Putamen (tissue), 1 donor: ENCODE results near the gene NBEAL2.

Experiments
- DNase-seq: peaks from one replicate; pipeline ENCODE4 v3.0.0-alpha.2; 2016; ENCODE audit warnings: low spot score

Gene NBEAL2

GRCh38 chr3:46965151-46965550 is 14.3 kb upstream of the NBEAL2 start:
- no peak for DNase-seq

DNA sequence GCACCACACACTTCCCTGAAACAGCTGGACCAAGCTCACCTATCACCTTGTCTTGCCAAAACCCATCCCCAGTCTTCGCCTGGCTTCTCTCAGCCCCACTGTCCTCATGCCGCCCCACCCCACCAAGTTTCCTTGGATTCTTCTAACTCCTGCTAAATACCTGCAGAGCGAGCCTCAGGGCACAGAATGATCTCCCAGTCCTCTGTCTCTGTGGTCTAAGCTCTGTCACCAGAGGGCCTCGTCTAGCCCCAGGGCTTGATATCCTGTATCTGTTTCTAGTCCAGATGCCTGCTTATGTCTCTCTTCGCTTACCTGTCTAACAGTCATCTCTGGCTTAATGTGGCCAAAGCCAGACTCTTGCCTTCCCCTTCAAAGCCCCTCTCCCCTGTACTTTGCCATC is 12.7 kb upstream of the NBEAL2 start:
- no peak for DNase-seq

DNA sequence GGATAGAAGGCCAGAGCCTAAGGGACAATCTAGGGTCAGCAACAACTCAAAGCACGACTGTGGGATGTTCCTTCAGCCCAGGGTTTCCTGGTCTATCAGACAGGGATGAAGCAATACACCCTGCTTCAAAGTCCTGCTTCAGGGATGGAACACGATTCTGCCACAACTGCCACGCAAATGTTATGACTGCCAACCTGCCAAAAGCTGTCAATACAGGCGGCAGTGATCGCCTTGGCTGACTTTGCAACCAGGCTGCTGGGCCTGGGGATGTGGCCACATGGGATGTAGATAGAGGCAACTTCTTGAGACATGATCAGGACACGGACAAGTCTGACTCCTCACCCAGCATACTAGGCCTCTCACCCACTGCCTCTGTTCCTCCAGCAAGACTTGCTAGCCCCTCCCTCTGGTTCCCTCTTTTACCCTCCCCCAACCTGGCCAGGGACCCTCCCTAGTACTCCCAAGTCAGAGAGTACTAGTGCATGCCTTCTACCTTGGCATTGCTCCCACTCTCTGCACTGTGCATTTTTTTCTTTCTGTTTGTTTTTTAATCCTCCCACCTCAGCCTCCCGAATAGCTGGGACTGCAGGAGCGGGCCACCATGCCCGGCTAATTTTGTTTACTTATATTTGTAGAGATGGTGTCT is 10.6 kb upstream of the NBEAL2 start:
- DNase-seq = no peak

DNA sequence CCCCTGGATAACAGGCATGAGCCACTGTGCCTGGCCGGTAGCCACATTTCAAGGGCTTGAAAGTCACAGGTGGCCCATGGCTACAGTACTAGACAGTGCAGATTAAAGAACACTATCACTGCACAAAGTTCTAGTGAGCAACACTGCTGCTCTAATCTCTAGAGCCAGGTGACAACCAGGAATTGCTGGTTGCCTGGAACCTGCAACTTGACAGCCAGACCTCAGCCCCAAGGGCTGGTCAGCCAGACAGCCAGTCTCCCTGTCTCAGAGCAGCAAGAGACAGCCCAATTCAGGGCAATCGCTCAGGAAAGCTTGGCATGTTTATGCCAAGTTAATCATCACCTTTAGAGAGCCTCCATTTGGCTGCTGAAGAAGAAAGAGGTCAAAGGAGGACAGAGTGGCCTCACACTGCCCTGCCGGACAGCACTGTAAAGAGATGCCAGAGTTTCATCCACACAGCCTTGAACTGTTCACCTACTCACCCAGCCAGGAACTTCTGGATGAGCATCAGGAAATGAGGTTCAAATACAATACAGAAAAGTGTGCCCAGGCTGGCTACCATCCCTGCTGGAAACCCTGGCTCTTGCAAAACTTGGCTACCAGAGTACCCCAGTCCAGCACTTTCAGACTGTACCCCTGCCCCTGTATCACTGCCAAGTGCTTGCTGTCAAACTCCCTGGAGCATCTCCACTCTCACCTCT is 8.9 kb upstream of the NBEAL2 start:
- no peak for DNase-seq

DNA sequence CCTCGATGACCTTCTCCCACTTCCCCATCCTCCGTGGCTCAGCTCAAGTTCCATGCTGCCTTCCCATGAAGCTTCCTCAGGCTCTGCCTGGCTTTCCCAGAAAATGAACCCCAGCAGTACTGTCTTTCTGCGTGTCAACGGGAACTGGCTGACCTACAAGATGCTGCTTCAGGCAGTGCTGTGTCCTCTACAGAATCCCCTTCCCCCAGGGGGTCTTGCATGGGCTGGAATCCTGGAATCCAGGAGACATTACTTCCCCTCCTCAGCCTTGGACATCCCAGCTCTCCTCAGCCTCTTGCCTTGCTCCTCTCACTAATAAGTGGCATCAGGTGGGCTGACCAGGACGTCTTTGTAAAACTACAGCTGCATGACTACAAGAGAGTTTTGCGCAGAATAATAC is 8.3 kb upstream of the NBEAL2 start:
- DNase-seq = no peak

DNA sequence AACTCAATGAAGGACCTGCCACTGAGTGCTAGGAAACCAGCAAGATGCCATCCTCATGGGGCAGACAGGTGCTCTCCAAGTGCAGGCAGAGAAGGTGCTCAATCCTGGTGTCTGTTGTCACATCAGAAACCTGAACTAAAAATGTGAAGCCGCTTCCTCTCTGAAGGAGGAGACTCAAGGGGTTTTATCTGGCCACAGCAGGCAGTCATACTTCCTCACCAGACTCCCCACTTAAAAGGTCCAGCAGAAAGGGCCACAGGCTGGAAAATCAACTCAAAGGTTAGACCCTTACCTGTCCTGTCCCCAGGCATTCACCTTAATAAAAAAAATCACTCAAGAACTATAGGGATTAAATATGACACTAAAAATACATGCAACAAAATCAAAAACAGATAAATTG is 7.7 kb upstream of the NBEAL2 start:
- no peak for DNase-seq

GRCh38 chr3:46972396-46972795 is 7.1 kb upstream of the NBEAL2 start:
- no peak for DNase-seq

- no peak for DNase-seq
Measured at GRCh38 chr3:46974421-46975171, 4.9 kb upstream of the NBEAL2 start.

DNA sequence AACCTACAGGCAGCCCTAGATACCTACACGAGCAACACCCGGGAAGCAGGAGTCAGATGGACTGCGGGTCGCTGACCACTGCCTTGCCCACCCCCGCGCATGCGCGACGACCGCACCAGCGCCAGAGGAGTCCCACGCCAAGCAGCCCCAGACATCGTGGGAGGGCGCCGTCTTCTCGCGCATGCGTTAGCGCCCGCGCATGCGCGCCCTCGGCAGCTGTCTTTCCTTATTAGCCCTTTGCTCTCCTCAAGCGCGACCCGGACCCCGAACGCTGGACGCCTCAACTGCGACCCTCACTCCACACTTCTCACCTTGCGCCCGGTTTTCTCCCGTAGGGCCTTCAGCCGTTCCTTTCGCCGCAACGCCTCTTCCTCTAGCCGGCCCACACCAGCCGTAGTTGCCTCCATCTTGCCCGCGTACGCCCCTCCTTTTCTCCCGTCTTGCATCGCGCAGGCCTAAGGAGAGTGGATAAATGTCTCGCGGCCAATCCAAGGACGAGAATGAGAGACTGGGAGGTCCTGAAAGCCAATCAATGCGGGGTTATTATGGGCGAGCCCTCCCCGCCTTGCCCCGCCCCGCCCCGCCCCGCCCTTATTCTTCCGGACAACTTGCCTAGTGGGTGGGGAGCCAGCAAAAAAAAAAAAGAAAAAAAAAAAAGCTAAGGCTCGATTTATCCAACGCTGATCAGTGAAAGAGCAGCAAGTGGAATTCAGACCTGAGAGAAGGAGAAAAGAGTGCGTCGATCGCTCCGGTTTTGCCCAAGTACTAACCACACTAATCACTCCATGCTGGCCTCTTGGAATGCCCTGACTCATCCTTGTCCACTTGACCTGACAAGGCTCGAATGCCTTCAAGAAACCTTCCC is 2.9 kb upstream of the NBEAL2 start, which contains the start of gene CCDC12:
CCDC12 (minus strand) TSS at position 420 of the 865 bp plus-strand sequence; CDS start at position 407, 13 bp downstream.
- DNase-seq = peak; percentile 99

DNA sequence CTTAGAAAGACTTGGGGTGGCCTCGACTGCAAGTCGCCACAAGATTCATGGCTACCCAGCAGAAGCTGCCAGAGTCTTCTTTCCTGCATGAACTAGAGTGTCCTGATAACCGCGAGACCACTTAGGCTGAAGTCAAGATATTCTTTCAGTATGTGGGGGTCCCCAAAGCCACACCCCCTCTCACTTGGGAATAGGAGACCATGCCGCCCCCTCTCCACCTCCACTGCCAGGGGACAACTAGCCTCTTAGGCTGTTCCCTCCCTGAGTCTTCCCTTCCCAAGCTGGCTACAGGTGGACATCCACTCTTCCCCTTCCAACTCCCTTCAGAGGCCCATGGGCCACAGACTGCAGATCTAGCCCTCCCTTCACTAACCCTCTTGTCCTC is 1.7 kb upstream of the NBEAL2 start:
- DNase-seq = no peak

DNA sequence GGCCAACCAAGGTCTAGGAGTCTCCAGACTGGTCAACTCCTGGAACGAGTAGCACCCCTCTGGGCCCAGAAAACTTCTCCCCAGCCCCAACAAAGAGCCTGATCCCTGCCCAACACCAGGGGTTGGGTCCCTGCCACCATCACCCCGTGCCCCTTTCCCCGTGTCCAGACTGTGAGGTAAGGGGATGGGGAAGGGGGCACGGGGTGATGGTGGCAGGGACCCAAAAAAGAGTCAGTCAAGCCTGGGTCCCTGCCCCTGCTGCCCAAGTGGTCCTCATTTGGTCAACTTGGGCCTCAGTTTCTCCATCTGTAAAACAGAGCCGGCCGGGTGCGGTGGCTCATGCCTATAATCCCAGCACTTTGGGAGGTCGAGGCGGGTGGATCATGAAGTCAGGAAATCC is 1.1 kb upstream of the NBEAL2 start:
- no peak for DNase-seq

- no peak for DNase-seq
Measured at GRCh38 chr3:46979958-46980497, 562 bp downstream of the NBEAL2 start.

DNA sequence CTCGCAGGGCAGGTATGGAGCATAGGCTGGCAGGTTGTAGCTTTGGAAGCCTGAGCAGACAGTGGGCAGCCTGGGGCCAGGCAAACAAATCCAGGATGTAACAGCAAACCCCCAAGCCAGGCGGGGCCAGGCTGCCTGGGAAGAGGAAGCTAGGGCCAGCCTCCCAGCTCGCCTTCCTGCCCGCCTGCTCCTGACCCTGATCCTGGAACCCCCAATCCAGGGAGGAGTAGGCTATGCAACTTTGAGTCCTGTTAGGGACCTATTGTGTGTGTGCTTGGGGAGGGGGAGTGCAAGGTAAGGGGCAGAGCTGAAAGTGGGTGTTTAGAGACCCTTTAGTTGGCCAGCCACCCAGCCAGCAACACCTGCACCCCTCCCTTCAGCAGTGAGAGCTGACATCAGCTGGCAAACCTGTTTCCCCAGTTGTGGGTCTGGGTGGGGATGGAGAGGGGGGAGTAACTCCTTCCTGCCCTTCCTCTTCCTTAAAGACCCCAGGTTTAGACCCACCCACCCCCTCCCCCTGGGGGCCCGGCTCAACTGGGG is 2.5 kb downstream of the NBEAL2 start:
- DNase-seq = no peak

DNA sequence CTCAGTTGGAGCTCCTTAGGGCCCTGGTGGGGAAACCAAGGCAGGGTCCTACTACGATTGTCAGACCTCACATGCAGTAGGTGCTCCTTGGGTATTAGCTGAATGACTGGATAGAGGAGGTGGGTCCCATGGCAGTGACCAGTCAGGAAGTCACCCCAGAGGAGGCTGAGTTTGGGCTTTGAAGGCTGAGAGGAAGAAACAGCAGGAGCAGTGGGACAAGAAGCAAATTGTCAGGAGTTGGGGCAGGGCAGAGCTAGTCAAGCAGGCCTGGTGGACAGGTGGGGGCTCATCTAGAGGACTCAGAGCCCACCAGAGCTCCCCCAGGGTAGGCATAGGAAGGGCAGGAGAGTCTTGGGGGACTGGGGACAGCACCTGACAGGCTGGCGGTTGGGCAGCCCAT is 3.1 kb downstream of the NBEAL2 start:
- DNase-seq = no peak

DNA sequence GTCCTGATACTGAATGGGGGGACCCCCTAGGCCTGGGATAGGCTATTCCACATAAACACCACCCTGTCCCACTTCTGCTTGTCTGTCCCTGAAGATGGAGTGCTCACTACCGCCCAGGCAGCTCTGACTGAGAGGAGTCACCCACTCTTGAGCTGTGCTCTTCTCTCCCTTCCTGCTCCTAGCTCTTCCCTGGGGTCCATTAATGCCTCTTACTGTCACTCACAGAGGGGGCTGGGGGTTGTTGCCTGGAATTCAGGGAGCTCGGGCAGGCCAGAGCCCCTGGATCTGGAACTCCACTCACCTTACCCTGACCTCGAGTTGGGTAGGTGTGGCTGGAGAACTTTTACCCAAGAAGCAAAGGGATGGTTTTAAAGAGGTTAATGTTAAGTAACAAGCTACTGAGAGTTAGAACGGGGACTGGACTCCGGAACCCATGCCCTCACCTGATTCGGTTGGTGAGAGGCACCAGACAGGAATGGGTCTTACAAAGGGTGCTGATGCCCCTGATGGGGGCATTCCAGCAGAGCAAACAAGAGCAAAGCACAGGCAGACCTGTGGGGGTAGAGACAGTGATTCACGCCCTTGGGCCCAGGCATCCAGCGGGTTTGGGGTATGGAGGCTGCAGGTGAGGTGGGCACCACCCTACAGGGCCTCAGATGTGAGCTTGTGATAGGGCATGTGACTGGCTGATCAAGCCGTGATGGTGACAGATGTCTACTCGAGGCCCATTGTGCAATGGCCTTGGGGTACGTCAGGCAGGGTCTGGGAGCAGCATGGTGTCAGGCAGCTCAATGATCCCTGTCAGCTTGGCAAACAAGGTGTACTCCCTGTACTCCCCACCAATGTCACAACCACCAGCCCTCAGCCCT is 5.4 kb downstream of the NBEAL2 start:
- DNase-seq = no peak

GRCh38 chr3:46985588-46985987 is 6.1 kb downstream of the NBEAL2 start:
- no peak for DNase-seq

DNA sequence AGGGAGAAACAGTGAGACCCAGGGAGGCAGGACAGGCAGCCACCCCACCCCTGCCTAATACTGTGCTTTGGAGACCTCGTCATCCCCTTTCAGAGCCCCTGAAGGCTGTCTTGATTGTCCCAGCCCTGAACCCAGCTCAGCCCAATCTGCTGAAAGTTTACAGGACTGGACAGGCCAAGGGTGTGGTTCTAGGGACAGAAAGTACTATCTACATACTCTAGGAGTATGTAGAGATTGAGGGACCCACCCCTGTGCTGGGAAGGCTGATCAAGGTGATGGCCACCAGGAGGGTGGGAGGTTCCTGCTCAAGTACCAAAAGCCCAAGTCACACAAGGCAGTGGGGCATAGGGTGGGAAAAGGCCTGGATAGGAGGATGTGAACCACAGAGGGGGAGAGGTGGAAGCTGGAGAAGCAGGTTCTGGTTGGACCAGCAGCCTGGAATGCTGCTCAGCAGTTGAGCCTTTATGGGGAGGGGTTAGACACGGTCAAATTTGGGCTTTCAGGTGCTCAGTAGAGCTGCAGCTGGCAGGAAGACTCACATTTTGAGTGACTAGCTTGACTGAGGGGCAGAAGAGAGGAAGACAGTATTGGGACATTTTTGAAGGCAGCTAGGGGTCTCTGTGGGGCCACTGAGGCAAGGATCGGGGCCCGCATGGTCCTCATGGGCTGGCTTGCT is 6.7 kb downstream of the NBEAL2 start:
- DNase-seq = no peak

DNA sequence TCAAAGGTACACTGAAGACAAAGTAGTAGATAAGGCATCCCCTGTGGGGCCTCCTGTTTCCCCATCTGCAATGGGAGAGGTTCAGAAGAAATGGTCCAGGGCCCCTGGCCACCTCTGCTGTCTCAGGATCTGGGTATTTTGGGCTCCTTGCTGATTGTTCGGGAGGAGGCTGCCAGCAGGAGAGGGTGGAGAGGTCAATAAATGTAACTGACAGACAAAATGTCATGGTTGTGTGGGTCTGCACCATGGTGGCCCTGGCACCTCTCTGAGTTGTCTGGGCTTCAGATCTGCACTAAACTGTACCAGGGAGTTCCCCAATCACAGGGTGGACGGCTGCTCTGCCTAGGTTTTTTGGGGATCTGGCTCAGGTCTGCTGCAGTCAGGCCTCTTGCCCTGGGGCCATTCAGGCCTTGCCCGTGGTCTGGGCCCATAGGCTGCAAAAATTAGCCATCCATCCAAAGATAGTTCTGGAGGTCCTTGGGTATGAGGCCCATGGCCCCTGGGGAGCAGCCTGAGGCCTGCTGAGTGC is 7.4 kb downstream of the NBEAL2 start:
- DNase-seq = no peak

DNA sequence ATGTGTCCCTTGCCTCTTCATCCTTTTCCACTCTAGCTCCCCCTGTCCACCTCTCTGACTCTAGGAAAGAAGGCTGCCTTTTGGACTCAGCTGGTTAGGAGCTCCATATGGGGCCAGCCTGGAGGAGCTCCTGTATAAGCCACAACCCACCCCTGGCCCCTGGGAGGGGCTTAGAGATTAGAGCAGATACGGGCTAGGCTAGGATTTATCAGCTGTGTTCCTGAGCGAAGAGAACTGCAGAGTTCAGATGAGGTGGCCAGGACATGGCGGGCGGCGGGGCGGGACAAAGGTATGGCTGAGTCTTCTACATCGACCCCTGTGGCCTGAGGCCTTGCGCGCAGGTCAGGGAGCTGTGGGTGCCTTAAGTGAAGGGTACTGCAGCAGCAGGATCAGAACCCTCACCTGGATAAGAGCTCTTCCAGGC is 7.9 kb downstream of the NBEAL2 start:
- DNase-seq = no peak
